PC-3 (cell line): ENCODE results near the gene CCDC116. TPM values are rescaled to one million over a fixed set of nuclear protein-coding genes. Genes with fewer than 3 reads are reported as not detected.

ENCODE experiments used
- ATAC-seq: fragments of 200-7000 bp; cut with Tn5 transposase; 2 replicates; pipeline ENCODE4 v1.9.1; 2020; ENCODE audit warnings: mild to moderate bottlenecking, moderate library complexity
- BruUV-seq: library from RNA; stranded (reverse); fragments of 400-500 nt; replicated peaks from 2 replicates; lab custom pipeline; 2021; lab: Mats Ljungman, UMichigan
- CTCF ChIA-PET: fragments of 300-600 bp; sonication (Branson Sonifier 250); formaldehyde crosslinking; loops from one replicate; lab custom pipeline; 2022; ENCODE audit warnings: antibody characterized with exemption; lab: Charles Lee
- POLR2A ChIA-PET: fragments of 300-600 bp; sonication (Branson Sonifier 250); formaldehyde crosslinking; loops from one replicate; lab custom pipeline; 2022; ENCODE audit warnings: antibody characterized with exemption; ENCODE audit not compliant: unreplicated experiment; lab: Charles Lee
- DNase-seq: peaks from one replicate; pipeline ENCODE4 v3.0.0-alpha.2; 2015
- H2AFZ ChIP-seq: fragments of 300-600 bp; sonication (generic); 2 replicates; pipeline ENCODE4 v1.6.0; 2016; ENCODE audit warnings: antibody characterized with exemption, low read length
- H3F3A ChIP-seq: fragments of 300-600 bp; sonication (generic); one replicate; pipeline ENCODE4 v1.6.0; 2017; ENCODE audit warnings: antibody characterized with exemption, low read length, control low read depth, mild to moderate bottlenecking; ENCODE audit not compliant: unreplicated experiment
- H3K27ac ChIP-seq: fragments of 300-600 bp; sonication (generic); 2 replicates; pipeline ENCODE4 v1.5.1; 2016; ENCODE audit warnings: mild to moderate bottlenecking, low read length
- H3K27me3 ChIP-seq: fragments of 300-600 bp; sonication (generic); 2 replicates; pipeline ENCODE4 v1.6.1; 2016; ENCODE audit warnings: low read length, mixed read lengths
- H3K36me3 ChIP-seq: fragments of 300-600 bp; sonication (generic); 2 replicates; pipeline ENCODE4 v1.6.1; 2016; ENCODE audit warnings: low read depth, mixed run types, low read length, mixed read lengths
- H3K4me1 ChIP-seq: fragments of 300-600 bp; sonication (generic); 2 replicates; pipeline ENCODE4 v1.5.1; 2016; ENCODE audit warnings: low read length; ENCODE audit not compliant: insufficient read depth
- H3K4me2 ChIP-seq: fragments of 300-600 bp; sonication (generic); 2 replicates; pipeline ENCODE4 v1.6.0; 2016; ENCODE audit warnings: low read length
- H3K4me3 ChIP-seq: fragments of 300-600 bp; sonication (generic); 2 replicates; pipeline ENCODE4 v1.5.1; 2016; ENCODE audit warnings: mild to moderate bottlenecking, low read length, mixed read lengths
- H3K79me2 ChIP-seq: fragments of 300-600 bp; sonication (generic); 2 replicates; pipeline ENCODE4 v1.6.1; 2017; ENCODE audit warnings: low read length, mixed read lengths
- H3K9ac ChIP-seq: fragments of 300-600 bp; sonication (generic); 2 replicates; pipeline ENCODE4 v1.6.0; 2016; ENCODE audit warnings: mild to moderate bottlenecking, low read length
- H3K9me2 ChIP-seq: fragments of 300-600 bp; sonication (generic); replicated peaks from 2 replicates; pipeline ENCODE4 v1.6.1; 2016; ENCODE audit warnings: mixed run types, low read length, mixed read lengths
- H3K9me3 ChIP-seq: fragments of 300-600 bp; sonication (generic); 2 replicates; pipeline ENCODE4 v1.6.1; 2016; ENCODE audit warnings: low read length, mixed read lengths
- H4K20me1 ChIP-seq: fragments of 300-600 bp; sonication (generic); 2 replicates; pipeline ENCODE4 v1.6.1; 2016; ENCODE audit warnings: low read length, mixed read lengths
- EZH2 ChIP-seq: fragments of 300-600 bp; sonication (generic); IDR thresholded peaks from one replicate; pipeline ENCODE4 v1.6.1; 2017; ENCODE audit warnings: antibody characterized with exemption, mild to moderate bottlenecking, low read length; ENCODE audit not compliant: unreplicated experiment
- EZH2phosphoT487 ChIP-seq: fragments of 300-600 bp; sonication (generic); IDR thresholded peaks from 2 replicates; pipeline ENCODE4 v1.6.1; 2018; ENCODE audit warnings: mild to moderate bottlenecking, antibody characterized with exemption, low read length, borderline replicate concordance
- intact Hi-C: fragments of 100-400 bp; cut with micrococcal nuclease; formaldehyde crosslinking; loops from 2 replicates; pipeline ENCODE4 v1.9.0; 2023
- total RNA-seq: library from RNA; depleted of rRNA; stranded (reverse); fragments of >200 nt; gene quantifications from 2 replicates; pipeline ENCODE4 v1.2.3, GENCODE V29; 2014
- TF ChIP-seq, protein P1 (sequence below): fragments of 300-600 bp; sonication (generic); conservative IDR thresholded peaks from 2 replicates; pipeline ENCODE4 v1.5.1; 2017; ENCODE audit warnings: antibody characterized with exemption, low read depth, mild to moderate bottlenecking, low read length

CCDC116 gene
- total RNA-seq, 1 experiment from 2014 or later, result not detected

DNA sequence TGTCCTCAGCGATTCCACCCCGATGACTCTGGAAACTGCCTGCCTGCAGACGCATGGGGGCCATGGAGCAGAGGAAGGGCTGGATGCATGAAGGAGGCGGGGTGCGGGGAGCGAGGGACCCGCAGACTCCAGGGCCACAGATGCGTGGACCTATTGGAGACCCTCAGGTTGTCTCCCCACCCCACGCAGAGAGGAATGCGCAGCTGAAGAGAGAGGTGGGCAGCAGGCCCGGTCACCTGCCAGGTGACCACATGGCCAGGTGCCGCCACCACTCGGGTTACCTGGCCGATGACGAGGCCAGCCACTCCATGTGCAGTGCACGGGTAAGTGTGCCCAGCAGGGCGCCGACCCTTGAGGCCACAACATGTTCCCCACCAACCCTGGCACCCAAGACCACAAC is 371 bp downstream of the CCDC116 start:
- CTCF ChIA-PET, result no interaction called here
- no peak for ATAC-seq
- no TSS peak for BruUV-seq

DNA sequence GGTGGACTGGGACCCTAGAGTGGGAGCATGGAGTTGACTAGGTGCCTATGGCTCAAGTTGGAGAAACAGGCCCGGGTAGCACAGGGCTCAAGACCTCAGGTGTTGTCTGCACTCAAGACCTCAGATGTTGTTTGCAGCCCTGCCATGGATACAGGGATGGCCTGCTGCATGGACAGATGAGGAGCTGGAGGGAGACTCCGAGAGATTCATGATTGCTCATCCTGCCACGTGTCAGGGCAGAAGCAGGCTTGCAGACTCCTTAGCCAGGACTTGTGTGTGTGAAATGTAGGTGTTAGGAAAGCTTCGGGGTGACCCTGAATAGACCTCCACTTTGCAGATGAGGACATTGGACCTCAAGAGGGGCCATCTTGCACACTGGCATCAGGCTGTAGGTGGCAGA is 921 bp downstream of the CCDC116 start:
- H4K20me1 ChIP-seq, result no peaks in the 10 kb centered on the region
- ChIA-PET CTCF (no interaction called here), POLR2A (no interaction called here)
- H3K27me3 ChIP-seq, result no peaks in the 10 kb centered on the region
- no peak overlapping the region for H2AFZ ChIP-seq
- BruUV-seq, result no TSS peak
- H3K9ac ChIP-seq, result no peak overlapping the region
- ATAC-seq (no peak), DNase-seq (no peak)
- H3K27ac ChIP-seq, result no peak overlapping the region
- H3K9me2 ChIP-seq, result no peaks in the 10 kb centered on the region
- no peaks in the 10 kb centered on the region for H3F3A ChIP-seq
- intact Hi-C loops, result no loop called here
- H3K4me1 ChIP-seq, result peaks cover under 1% of the 10 kb centered on the region
- H3K4me2 ChIP-seq, result no peak overlapping the region
- H3K4me3 ChIP-seq, result no peak overlapping the region
- H3K36me3 ChIP-seq, result no peaks in the 10 kb centered on the region
- peaks cover 13% of the 10 kb centered on the region for H3K79me2 ChIP-seq
- H3K9me3 ChIP-seq, result no peaks in the 10 kb centered on the region
- TF ChIP-seq, protein P1, sequence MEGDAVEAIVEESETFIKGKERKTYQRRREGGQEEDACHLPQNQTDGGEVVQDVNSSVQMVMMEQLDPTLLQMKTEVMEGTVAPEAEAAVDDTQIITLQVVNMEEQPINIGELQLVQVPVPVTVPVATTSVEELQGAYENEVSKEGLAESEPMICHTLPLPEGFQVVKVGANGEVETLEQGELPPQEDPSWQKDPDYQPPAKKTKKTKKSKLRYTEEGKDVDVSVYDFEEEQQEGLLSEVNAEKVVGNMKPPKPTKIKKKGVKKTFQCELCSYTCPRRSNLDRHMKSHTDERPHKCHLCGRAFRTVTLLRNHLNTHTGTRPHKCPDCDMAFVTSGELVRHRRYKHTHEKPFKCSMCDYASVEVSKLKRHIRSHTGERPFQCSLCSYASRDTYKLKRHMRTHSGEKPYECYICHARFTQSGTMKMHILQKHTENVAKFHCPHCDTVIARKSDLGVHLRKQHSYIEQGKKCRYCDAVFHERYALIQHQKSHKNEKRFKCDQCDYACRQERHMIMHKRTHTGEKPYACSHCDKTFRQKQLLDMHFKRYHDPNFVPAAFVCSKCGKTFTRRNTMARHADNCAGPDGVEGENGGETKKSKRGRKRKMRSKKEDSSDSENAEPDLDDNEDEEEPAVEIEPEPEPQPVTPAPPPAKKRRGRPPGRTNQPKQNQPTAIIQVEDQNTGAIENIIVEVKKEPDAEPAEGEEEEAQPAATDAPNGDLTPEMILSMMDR, result no peak
- TF ChIP-seq EZH2 (no peak), EZH2phosphoT487 (no peak)

More for the DNA sequence above, 371 bp downstream of the CCDC116 start:
- POLR2A ChIA-PET, result no interaction called here
- Histone ChIP-seq H3K9me2 (no peaks in the 10 kb centered on the region), H3K27ac (no peak overlapping the region), H3K9me3 (no peaks in the 10 kb centered on the region), H3K4me2 (no peak overlapping the region), H2AFZ (no peak overlapping the region), H3F3A (no peaks in the 10 kb centered on the region), H3K4me3 (no peak overlapping the region), H3K27me3 (no peaks in the 10 kb centered on the region), H4K20me1 (no peaks in the 10 kb centered on the region), H3K79me2 (peaks cover 19% of the 10 kb centered on the region), H3K36me3 (no peaks in the 10 kb centered on the region; the same call in 1 of the 2 replicates), H3K9ac (no peak overlapping the region), H3K4me1 (peaks cover 6% of the 10 kb centered on the region)
- TF ChIP-seq, protein P1, result no peak
- TF ChIP-seq EZH2phosphoT487 (no peak), EZH2 (no peak)
- DNase-seq, result no peak
- intact Hi-C loops, result no loop called here

DNA sequence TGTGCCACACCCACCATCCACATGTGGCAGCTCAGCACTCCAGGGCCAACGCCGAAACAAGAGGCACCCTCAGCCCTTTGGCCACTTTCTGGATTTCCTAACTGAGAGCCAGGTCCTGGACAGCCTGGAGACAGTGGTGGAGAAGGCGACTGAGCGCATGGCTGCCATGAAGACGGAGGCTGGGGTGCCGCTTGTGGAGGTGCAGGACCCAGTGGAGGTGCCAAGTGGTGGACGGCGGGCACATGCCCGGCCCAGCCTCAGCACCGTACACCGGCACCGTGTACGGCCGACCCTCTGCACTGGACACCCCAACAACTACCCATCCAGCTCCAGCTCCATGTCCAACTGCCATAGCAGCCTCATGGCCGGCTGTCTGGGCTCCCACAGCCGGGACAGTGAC is 1.5 kb downstream of the CCDC116 start:
- Histone ChIP-seq H3K4me1 (no peaks in the 10 kb centered on the region; the same call in 1 of the 2 replicates), H3K4me3 (no peak overlapping the region), H4K20me1 (no peaks in the 10 kb centered on the region), H3K4me2 (no peak overlapping the region), H3K79me2 (peaks cover 7% of the 10 kb centered on the region), H3K36me3 (no peaks in the 10 kb centered on the region), H3K9me2 (no peaks in the 10 kb centered on the region), H3F3A (no peaks in the 10 kb centered on the region), H3K27me3 (no peaks in the 10 kb centered on the region), H3K9me3 (no peaks in the 10 kb centered on the region), H2AFZ (no peak overlapping the region), H3K27ac (no peak overlapping the region), H3K9ac (no peak overlapping the region)
- no peak for DNase-seq
- BruUV-seq, result no TSS peak
- intact Hi-C loops, result no loop called here
- POLR2A ChIA-PET, result no interaction called here
- ATAC-seq, result no peak
- TF ChIP-seq EZH2phosphoT487 (no peak), EZH2 (no peak)
- TF ChIP-seq, protein P1, result no peak
- CTCF ChIA-PET, result no interaction called here
